T-helper 1 cell treated with Interleukin-12 subunit alpha and Interleukin-12 subunit beta and Interleukin-4 antibody, amounts not matched to agents 30 μg/mL and 1 μg/mL, for 36 hours (primary cell): Measurements from ENCODE around the gene SULT1A1.

Experiments used
- H3K27ac Mint-ChIP-seq: one replicate; pipeline ENCODE4 v1.8.0; 2021; ENCODE audit warnings: mild to moderate bottlenecking, mixed read lengths
- H3K27me3 Mint-ChIP-seq: one replicate; pipeline ENCODE4 v1.8.0; 2021; ENCODE audit warnings: low read depth, mixed read lengths
- H3K36me3 Mint-ChIP-seq: one replicate; pipeline ENCODE4 v1.8.0; 2021; ENCODE audit warnings: low read depth, mixed read lengths
- H3K4me1 Mint-ChIP-seq: one replicate; pipeline ENCODE4 v1.8.0; 2021; ENCODE audit warnings: low read depth, mixed read lengths
- H3K4me3 Mint-ChIP-seq: one replicate; pipeline ENCODE4 v1.8.0; 2021; ENCODE audit warnings: mild to moderate bottlenecking, moderate library complexity, mixed read lengths
- H3K9me3 Mint-ChIP-seq: one replicate; pipeline ENCODE4 v1.8.0; 2021; ENCODE audit warnings: mixed read lengths

Gene SULT1A1

GRCh38 chr16:28562199-28562598, 47.6 kb downstream of the SULT1A1 start:
- H3K4me3 Mint-ChIP-seq = no peak overlapping the region
- peaks cover 10% of the 10 kb centered on the region for H3K4me1 Mint-ChIP-seq
- H3K9me3 Mint-ChIP-seq = peaks cover 8% of the 10 kb centered on the region
- H3K36me3 Mint-ChIP-seq = peaks cover 25% of the 10 kb centered on the region
- no peak overlapping the region for H3K27ac Mint-ChIP-seq
- H3K27me3 Mint-ChIP-seq = no peaks in the 10 kb centered on the region

DNA sequence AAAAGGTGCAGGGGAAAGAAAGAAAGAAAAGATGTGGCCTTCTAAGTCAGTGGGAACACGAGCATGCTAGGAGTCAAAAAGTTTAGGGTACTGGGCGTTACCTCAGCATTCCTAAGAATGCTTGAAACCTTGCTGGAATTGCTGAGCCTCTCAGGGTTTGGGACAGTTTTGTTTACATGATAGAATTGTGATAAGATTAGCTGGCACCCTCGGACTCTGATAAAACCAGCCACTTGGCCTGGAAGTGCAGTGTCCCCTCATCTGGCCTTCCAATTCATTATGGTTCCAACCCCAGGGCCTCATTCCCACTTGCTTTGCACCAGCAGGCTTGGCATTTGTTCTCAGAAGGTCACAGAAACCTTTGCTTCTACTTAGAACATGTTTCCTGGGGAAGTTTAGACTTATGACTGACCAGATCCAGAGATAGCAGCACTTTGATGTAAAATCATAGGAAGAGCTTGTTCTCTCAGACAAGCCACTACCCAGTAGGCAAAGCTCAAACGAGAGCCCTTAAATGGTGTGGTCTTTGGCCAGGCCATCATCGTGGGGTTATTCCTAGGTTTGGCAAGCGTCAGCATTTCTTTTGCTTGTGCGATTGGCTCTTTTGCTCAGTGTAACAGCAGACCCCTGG, 48.2 kb downstream of the SULT1A1 start:
- Mint-ChIP-seq H3K27me3 (no peaks in the 10 kb centered on the region), H3K9me3 (peaks cover 6% of the 10 kb centered on the region), H3K27ac (no peak overlapping the region), H3K4me3 (no peak overlapping the region), H3K4me1 (peaks cover 11% of the 10 kb centered on the region), H3K36me3 (peaks cover 24% of the 10 kb centered on the region)

GRCh38 chr16:28558456-28558855, 51.4 kb downstream of the SULT1A1 start:
- Mint-ChIP-seq H3K27me3 (no peaks in the 10 kb centered on the region), H3K36me3 (peaks cover 20% of the 10 kb centered on the region), H3K4me1 (peaks cover 24% of the 10 kb centered on the region), H3K4me3 (no peak overlapping the region), H3K9me3 (no peaks in the 10 kb centered on the region), H3K27ac (no peak overlapping the region)

DNA sequence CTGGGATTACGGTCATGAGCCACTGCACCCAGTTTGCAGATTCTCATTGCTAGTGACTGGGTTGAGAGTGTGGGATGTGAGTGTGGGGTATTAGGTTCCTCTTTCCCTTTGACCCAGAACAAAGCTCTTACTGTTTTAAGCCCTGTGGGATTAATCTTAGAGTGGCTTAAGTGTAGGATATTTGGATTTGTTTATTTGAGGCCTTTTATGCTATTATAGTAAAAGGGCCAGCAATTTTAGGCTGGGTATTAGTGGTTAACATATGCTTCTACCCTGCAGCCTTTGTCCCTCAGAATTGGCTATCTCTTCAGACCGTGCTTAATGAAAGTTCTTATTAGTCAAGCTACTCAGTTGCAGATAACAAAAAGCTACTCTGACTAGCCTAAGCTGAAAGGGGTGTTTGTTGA, 52.9 kb downstream of the SULT1A1 start:
- H3K4me1 Mint-ChIP-seq = peaks cover 25% of the 10 kb centered on the region
- no peak overlapping the region for H3K4me3 Mint-ChIP-seq
- H3K27ac Mint-ChIP-seq = no peak overlapping the region

DNA sequence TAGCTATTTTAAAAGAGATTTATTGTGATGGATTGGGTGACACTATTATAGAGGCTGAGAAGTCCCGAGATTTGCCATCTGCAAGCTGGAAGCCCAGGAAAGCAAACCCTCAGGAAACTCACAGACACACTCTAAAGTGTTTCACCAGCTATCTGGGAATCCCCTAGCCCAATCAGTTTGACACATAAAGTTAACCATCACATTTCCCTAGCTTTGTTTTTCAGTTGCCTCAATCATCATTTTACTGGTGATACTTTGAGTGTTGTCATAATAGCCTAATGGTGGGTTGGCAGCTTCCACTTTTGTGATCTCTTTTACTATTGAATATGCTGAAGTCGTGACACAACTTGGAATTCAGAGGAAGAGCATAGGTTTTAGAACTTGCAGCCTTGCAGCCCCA, 54.3 kb downstream of the SULT1A1 start:
- Mint-ChIP-seq H3K27ac (peak overlapping the region; percentile 13), H3K36me3 (peaks cover 20% of the 10 kb centered on the region), H3K9me3 (no peaks in the 10 kb centered on the region), H3K27me3 (no peaks in the 10 kb centered on the region), H3K4me1 (peaks cover 25% of the 10 kb centered on the region), H3K4me3 (peak overlapping the region; percentile 46)

More for the DNA sequence above, 52.9 kb downstream of the SULT1A1 start:
- H3K27me3 Mint-ChIP-seq = no peaks in the 10 kb centered on the region
- H3K9me3 Mint-ChIP-seq = no peaks in the 10 kb centered on the region
- H3K36me3 Mint-ChIP-seq = peaks cover 20% of the 10 kb centered on the region
